Vagina (tissue), 2 donors: ENCODE data around the gene PNPT1.

Experiments
- POLR2A ChIP-seq, 2 donors: fragments of 450-650 bp; IDR thresholded peaks; one replicate each; pipeline ENCODE4 v1.6.1; 2017; ENCODE audit warnings: antibody characterized with exemption in 2 of 2, mild to moderate bottlenecking in 2 of 2, moderate library complexity in 2 of 2
- POLR2AphosphoS5 ChIP-seq, 2 donors: sonication (generic); formaldehyde crosslinking; IDR thresholded peaks; one replicate each; pipeline ENCODE4 v1.9.0; 2017; ENCODE audit warnings: antibody characterized with exemption in 2 of 2, mild to moderate bottlenecking in 2 of 2, low read depth in 1 of 2; ENCODE audit not compliant: insufficient read depth in 1 of 2
- TF ChIP-seq, protein P1 (sequence below), 3 experiments: fragments of 450-650 bp in 2 of 3; fragments of 200-600 bp in 1 of 3; sonication (generic) in 1 of 3; IDR thresholded peaks; one replicate each; pipeline ENCODE4 v1.5.1; 2017 to 2019; ENCODE audit warnings: antibody characterized with exemption in 3 of 3, mild to moderate bottlenecking in 2 of 3, moderate library complexity in 2 of 3

DNA sequence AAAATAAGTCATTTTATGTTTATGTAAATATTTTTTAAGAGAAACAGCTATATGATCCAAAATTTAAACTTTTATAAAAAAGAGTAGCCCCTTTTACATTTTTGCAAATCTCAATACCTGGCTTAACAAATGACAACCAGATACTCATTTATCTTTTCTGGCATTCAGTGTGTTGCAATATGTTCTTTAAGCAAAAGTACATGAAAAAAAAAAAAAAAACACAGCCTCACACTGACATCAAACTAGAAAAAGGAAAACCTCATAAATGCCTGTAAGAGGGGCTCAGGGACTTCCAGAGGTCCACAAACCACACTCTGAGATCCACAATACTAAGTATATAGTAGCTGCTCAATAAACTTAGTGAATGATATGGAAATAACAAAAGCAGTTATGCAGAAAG, 98.1 kb downstream of the PNPT1 start:
- TF ChIP-seq, protein P1, sequence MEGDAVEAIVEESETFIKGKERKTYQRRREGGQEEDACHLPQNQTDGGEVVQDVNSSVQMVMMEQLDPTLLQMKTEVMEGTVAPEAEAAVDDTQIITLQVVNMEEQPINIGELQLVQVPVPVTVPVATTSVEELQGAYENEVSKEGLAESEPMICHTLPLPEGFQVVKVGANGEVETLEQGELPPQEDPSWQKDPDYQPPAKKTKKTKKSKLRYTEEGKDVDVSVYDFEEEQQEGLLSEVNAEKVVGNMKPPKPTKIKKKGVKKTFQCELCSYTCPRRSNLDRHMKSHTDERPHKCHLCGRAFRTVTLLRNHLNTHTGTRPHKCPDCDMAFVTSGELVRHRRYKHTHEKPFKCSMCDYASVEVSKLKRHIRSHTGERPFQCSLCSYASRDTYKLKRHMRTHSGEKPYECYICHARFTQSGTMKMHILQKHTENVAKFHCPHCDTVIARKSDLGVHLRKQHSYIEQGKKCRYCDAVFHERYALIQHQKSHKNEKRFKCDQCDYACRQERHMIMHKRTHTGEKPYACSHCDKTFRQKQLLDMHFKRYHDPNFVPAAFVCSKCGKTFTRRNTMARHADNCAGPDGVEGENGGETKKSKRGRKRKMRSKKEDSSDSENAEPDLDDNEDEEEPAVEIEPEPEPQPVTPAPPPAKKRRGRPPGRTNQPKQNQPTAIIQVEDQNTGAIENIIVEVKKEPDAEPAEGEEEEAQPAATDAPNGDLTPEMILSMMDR (IDR thresholded peaks at IDR 0.05), result no peak
- TF ChIP-seq POLR2A (IDR thresholded peaks at IDR 0.05) (no peak), POLR2AphosphoS5 (IDR thresholded peaks at IDR 0.05; ENCODE audit: insufficient read depth in 1 of 2, low read depth in 1 of 2) (no peak)
